ENCODE results near the gene CDC26.
"Not testable (repeated sequence)": the region's sequence is repeated elsewhere in the genome, so short reads cannot be mapped to it uniquely, and the experiment has no call there.

The CDC26 gene

DNA sequence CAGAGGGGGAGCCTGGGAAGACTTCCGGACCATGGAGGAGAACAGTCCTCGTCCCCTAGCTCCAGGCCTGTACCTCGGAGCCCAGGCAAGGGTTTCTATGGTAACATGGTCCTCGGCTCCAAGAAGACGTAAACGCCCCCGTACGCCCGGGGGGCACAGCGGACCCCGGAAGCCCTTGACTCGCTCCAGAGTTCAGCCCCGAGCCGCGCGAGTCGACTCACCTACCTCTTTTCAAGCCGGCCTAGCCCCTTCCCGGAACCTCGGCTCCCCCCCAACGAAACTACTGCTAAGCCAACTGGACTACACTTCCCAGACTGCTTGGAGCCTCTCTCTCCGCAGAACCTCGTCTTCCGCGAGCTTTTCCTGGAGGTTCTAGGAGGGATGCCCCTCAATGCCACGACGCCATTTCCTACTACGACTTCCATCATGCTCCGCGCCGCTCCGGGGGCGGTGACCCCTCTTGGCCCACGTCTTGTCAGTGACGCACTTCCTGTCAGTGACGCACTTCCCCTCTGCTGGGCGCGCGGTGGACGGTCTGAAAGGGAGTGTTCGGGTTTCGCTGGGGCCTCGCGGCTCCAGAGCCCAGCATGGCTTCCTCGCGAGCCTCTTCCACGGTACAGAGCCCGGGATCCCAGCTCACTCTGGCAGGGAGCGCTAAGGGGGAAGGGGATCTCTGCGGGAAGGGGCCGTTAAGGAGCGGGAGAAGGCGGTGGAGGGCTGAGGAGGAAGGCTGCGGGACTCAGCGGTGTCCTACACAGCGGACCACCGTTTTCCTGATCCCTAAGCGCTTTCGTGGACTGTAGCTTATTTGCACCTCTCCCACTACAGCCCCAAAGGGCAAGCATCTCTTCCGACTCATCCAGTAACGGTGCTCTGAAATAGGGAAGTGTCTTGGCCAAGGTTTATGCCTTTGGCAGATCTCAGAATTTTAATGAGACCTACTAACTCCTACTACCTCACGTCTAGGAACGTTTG is at the start of gene CDC26, which contains the start of gene PRPF4:
Gene CDC26, minus strand, starts transcription at position 416 of the 975 bp plus-strand sequence. CDS start 3,065 bp downstream, outside the sequence.
Gene PRPF4, plus strand, starts transcription at position 502 of the 975 bp plus-strand sequence. Its CDS starts 86 bp downstream, at position 588.
- ATAC-seq: peak; percentile 96

DNA sequence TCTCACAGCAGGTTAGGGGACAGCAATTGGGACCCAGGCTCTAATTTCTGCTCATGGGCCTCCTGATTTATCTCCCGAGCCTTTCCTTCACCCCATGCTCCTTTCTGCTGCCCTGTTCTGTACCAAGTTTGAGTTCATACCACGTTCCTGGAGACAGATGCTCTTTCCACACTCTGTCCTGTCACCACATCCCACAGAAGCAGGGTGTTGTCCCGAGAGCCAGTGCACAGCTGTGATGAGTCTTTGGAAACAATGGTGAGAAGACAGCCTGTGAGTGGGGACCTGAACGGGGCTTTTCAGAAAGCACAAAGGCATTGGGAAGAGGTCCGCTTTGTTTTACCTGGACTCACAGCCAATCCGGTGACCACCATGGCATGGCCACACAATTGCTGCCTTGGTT is 47.3 kb upstream of the CDC26 start:
- ATAC-seq: no peak

DNA sequence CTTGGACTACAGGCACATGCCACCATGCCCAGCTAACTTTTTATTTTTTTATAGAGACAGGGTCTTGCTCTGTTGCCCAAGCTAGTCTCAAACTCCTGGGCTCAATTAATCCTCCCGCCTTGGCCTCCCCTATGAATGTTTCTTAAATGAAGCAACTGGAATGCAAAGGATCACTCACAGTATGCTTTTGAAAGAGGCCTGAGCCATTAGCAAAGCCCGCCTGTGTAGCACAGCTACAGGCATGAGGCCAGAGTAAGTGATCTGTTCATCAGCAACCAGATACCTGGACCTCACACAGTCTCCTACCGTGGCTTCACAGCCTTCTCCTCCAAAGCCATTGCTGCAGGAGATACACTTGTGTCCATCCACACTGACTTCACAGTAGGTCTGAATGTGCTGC is 44.7 kb upstream of the CDC26 start:
- ATAC-seq: no peak

DNA sequence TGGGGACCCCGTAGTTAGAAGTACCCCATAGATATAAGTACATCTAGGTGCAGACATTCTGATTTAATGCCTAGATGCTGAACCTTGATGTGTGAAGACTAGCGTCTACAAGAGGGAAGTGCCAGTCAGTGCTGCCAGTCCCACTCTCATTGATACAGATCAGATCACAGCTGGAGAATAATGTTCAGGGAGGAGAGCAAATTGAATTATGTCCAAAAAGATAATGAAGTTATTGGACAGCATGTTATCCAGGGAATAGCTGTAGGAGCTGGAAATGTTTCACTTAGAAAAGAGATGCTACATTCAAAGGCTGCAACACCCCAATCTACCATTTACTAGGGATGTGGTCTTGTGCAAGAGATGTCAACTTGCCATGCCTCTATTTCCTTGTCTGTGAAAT is 43.7 kb upstream of the CDC26 start:
- no peak for ATAC-seq

DNA sequence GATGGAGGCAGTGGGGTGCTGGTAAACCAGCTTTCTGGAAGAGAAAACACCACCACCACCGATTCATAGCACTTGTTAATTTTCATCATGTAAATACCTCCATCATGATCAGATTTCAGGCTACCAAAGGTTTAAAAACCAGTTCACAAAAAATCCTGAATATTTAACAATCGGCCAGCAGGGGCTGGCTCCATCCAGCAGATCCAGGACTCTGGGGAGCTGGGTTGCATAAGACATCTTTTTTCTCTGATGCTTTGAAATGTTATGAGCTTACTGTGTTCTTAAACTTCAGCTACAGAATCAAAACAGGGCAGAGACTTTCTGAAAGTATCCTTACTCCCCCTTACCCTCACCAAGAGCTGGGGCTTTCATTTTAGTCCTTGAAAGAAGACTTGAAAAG is 42.4 kb upstream of the CDC26 start:
- ATAC-seq: no peak

DNA sequence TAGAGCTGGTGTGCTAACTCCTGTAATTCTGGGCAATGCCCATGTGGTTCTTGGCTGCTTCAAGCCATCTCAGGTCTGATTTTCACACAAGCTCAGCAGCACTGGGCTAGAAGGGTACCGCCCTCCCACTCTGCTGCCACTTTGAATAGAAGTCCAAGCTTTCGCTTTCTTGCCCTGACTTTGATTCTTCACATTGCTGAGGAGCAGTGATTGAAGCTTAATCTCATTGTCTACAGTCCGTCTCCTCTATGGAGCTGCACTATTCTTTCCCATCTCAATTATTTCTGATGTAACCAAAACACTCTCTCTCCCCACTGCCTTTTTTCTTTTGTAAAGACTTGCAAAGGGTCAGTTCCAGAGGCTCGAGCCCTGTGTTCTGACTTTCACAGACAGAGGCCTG is 40.7 kb upstream of the CDC26 start:
- ATAC-seq: no peak

DNA sequence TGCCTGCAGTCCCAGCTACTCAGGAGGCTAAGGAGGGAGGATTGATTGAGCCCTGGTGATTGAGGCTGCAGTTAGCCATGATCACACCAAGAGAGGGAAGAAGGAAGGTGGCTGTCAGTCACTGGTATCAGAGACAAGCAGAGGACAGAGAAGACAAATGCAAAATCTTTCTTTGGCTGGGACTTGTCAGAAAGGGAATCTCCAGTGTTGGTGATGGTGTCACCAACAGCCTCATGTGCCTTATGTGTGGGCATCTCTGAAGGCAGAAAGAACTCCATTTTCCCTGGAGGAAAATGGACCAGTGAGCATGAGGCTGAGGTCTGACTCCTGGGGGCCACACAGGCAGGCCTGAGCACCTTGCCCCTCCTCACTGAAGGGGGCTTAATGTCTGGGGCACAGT is 39.9 kb upstream of the CDC26 start:
- ATAC-seq: no peak

DNA sequence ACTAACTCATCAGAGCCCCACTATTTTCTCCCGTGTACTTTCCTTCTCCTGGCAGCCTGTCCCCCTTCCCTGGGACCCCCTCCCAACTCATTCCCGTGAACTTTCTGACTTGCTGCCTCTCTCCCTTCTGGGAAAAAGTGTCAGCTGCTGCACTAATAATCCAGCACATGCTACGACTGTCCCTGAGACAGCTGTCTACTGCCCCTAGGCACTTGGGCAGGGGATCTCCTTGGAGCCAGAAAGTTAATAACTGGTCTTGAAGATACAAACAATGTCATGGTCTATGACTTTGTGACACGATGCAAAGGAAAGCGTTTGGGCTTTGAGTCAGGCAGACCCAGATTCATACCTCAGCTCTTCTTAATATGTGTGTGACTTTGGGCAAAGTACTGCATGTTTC is 37.9 kb upstream of the CDC26 start:
- ATAC-seq: no peak

DNA sequence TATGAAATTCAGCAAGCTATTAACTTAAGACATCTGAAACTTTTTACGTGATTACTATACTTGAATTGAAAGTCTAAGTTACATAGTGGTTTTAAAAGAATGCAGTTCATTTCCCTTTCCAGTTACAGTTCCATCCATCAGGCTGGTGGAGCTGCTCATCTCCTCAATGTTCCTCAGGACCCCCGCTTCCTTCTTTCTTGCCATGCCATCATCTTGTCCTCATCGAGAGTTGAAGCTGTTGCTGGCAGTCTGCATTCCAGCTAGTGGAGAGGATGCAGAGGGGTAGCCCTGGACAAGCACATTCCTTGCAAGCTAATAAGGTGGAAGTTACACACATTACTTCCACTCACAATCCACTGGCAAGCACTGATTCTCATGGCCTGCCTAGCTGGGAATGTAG is 36.6 kb upstream of the CDC26 start:
- ATAC-seq: no peak

DNA sequence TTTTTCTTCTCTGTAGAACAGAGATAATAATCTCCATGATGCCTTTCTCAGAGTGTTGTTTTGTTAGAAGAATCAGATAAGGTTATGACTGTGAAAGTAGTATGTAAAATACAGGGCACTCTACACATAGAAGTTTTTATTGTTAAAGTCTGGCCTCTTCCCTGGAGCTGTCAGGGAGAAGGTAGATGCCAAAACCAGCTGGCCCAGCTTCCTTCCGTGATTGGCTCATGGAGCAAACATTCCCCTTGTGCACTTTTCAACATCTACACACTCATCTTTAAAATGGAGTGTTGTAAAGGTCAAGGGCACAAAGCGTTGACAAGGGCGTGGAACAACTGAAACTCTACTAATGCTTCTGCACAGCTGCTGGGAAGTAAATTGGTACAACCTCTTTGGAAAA is 35.2 kb upstream of the CDC26 start:
- no peak for ATAC-seq

DNA sequence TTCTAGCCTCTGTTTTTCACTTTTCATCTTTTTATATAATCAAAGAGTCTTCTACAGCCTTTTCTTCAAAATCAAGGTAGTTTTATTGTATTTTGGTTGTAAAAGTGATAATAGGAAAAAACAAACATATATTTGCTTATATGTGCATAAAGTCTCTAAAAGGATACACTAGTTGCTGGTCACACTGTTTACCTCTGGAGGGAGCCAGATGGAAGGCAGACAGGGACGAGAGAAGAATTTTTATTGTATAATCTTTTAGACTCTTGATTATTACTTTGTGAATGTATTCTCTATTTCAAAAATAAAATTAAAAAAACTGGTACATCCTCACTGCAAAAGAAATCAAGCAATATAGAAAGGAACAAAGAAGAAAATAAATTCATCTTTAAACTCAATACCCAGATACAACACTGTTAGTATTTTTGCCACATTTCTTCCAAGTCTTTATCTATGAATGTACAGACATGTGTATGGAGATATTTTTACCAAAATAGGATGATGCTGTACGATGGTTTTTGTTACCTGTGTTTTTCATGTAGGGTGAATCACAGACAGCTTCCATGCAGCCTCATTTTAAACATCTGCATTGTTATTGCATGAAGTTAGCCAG is 33.9 kb upstream of the CDC26 start:
- no peak for ATAC-seq

DNA sequence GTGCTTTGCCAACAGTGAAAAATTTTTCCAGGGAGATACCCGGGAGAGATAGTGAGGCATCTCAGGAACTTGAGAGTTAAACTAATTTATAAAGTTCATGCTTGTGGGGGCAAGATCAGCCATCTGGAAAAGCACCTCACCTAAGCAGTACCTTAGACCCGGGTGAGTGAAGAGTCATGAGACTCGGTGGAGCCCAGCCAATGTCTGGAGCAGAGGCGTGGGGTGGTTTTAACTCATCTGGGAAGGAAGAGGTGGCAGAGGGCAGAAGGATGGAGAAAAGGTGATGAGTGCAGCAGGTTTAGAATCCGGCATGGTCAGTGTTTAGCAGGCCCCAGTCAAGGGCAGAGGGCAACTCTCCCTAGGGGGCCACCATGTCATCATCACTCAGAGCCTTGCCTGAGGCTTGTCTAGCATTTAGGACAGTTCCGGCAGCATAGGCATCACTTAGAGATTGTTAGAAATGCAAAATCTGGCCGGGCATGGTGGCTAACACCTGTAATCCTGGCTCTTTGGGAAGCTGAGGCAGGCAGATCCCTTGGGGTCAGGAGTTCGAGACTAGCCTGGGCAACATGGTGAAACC is 32.1 kb upstream of the CDC26 start:
- no peak for ATAC-seq

DNA sequence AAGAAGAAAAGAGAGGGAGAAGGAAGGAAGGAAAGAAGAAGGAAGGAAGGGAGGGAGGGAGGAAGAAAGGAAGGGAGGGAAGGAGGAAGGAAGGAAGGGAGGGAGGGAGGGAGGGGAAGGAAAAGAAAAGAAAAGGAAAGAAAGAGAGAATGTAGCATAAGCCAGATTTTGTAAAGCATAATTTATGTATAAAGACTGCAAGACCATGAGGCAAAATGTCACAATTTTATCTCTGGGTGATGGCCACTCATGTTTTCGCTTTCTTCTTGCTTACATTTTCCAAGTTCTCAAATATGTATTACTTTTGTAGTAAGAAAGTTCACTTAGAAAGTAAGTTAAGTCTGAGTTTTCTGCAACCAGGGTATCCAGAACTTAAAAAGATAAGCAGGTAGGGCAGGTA is 31.2 kb upstream of the CDC26 start:
- no peak for ATAC-seq

DNA sequence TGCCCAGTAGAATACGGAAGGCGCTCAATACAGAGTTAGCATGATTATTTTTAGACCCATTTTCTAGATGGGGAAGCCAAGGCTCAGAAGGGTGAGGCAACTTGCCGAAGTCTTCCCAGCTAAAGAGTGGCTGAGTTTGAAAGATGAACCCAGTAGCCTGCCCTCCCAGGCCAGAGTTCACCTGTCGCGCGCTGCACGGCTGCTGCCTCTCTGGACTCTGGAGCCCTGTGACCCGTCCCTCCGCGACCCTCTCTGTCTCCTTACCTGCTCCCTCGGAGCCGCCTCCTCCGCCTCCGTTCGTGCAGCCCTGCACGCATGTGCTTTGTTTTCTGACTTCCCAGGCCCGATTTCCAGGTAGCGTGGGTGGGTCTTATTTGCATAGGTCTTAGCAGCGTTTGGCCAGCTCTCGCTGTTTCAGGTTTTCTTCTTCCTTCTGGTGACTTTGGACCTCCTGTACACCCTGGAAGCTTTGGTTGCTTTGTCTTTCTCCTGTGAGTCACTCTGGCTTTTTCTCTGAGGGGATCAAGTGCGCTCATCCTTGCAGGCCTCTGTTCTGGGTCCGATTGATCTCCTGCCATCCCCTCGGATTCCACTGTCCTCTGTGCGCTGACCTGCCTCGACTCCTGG is 27.5 kb upstream of the CDC26 start, which contains the start of gene RNF183:
Gene RNF183, minus strand, starts transcription at position 585 of the 627 bp plus-strand sequence. CDS start 5,192 bp downstream, outside the sequence.
- no peak for ATAC-seq

DNA sequence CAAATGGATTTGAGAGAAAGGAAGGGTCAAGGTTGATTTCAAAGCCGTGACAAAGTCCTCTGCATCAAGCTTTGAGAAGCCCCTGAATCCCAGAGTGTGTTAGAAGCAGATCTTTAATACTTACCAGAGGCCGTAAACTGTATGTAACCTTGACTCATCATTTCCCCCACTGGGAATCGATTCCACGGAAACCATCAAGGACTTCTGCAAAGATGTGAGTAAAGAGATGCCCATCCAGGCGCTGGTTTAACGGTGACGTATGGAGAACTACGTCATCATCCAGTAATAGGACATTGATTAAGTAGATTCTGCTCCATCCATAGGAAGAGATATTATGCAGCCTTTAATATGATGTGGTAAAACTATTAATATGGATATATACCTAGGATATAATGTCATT is 26.2 kb upstream of the CDC26 start:
- ATAC-seq: no peak

DNA sequence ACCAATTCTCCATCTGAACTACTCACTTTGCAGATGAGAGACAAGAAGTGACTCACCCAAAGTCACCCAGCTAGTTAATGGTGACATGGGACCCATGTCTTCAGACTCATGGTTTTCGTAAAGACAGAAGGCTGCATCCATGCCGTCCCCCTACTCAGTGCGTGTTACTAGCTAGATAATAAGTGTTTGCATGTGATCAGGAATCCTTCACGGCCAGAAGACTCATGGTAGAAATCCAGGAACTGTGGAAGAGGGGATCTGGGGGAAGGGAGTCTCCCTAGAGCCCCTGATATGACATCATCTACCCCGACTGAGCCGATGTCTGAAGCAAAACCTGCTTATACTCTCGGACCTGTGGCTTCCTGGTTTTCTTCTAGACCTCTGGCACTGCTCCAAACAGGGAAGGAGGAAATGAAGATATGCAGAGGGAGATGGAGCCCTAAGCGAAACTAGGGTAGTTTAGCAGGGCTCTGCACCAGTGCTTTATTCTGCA is 24.5 kb upstream of the CDC26 start:
- no peak for ATAC-seq

DNA sequence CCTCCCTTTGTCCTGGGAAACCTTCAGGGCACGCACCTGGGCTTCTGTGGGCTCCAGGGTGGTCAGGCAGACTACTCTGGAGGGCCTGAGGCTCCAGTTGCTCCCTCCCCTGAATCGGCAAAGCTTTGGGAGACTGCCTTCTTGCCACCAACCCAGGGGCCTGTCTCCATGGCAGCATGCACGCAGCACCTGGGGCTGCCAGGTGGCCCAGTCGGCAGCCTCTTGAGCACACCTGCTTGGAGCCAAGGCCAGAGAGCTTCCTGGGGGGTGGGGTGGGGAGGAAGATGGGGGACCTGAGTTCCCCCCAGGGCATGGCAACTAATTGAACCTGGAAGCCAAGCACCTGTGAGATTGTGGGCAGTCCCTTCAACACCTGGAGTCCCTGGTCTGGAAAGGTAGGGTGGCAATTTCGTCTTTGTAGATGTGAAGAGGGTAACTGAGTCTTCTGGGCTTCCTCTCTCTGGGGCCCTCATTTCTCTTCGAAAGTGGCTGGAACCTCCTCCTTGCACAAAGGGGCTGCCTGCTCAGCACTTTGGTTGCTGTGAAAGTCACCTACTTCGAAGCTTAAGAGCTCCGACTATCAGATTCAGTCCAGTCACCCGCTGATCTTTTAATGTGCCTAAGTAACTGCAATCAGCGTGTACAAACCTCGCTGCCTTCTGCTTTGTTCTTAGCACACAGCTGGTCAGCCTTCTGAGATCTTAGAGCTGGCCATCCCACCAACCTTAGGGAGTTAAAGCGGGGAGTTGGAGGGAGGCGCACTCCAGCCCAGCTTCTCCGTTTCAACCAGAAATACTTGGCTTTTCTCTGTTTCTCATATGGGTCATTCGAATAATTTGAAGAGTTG is 23.8 kb upstream of the CDC26 start:
- no peak for ATAC-seq

DNA sequence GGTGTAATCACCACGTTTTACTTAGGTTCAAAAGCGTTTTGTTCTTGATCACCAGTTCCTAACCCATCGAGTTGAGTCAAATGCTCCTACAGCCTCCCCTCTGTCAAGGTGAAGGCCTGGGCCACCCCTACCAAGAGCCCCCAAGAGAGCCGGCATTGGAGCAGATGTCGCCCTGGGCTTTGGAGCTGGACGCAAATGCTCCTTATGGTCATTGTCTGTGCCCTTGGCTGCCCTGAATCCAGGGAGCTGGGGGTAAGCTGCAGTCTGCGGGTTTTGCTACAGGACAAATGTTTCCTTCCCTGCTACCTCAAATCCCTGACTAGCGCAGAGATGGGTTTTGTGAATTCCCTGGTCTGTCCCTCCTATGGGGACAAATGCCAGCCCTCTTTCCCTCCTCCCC is 22.9 kb upstream of the CDC26 start:
- no peak for ATAC-seq

DNA sequence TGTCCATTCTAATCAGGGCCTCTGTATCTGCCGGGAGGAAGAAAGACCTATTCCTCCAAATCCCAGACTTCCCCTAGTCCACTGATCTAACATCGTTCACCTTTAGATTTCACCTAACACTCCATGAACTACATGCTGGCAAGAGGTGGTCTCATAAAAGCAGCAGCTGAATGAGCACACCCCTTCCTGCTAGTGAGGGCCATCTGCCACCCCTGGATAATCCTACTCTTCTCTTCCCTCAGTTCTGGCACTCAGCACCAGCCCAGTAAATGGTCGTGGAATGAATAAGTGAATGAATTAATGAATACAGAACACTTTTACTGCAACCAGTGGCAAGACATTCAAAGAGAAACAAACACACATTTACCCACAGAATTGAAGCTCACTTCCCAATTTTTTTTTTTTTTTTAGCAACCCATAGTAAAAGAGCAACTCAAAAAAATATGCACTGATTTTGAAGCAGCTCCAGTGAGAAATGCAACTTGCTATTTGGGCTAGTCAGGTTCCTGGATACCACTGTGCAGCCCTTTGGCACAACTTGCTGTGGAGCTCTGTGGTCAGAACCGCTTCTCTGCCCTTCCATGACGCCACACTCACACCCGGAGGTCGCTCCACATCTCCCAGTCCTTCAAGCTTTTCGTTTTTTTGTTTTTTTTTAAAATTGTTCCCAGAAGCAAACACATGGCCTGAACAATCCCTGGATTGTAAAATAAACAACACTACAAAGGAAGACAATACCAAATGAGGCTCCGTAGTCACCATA is 21.6 kb upstream of the CDC26 start:
- no peak for ATAC-seq

DNA sequence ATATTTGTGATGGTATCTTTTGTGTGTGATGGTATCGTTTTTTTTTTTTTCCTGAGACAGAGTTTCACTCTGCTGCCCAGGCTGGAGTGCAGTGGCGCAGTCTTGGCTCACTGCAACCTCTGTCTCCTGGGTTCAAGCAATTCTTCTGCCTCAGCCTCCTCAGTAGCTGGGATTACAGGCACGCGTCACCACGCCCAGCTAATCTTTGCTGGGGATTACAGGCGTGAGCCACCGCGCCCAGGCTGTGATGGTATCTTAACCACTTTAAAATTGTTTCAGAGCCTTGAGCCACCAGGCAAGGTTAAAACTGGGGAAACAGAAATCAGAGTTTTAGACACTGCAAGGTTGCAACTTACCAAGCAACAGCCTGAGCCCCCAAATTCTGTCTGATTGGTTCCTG is 20.9 kb upstream of the CDC26 start:
- not testable (repeated sequence) for ATAC-seq

DNA sequence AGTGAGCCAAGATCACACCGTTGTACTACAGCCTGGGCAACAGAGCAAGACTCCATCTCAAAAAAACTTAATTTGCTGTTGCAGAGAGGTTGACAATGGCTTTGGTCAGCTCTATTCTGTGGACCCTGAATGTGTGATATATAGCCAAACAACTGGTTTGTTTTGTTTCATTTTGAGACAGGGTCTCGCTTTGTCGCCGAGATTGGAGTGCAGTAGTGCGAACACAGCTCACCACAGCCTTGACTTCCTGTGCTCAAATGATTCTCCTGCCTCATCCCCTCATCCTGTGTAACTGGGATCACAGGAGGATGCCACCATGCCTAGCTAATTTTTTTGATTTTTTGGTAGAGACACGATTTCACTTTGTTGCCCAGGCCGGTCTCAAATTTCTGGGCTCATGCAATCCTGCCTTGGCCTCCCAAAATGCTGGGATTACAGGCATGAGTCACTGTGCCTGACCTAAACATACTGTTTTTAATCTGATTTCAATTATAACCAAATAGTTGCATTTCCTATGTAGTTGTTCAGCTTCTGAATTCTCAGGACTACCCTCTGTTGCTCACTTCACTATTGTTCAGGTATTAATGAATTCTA is 18.0 kb upstream of the CDC26 start:
- no peak for ATAC-seq

Data from activated CD4-positive, CD25-positive, alpha-beta regulatory T cell treated with anti-CD3 and anti-CD28 coated beads, Interleukin-2, amount 50 U/mL, for 24 hours (primary cell).